ENCODE data around the gene RTN4.

Gene RTN4

GRCh38 chr2:55048508-55049042, 1.7 kb downstream of the RTN4 start:
- no peak for TF ChIP-seq TAF1 (IDR thresholded peaks at IDR 0.05; ENCODE audit: borderline replicate concordance, insufficient read depth, low read length)
- TF ChIP-seq SIN3A (IDR thresholded peaks at IDR 0.05; ENCODE audit: borderline replicate concordance, insufficient read depth, low read length): no peak; the same call in 1 of the 2 replicates
- no peak for TF ChIP-seq POLR2AphosphoS5 (IDR thresholded peaks at IDR 0.05; ENCODE audit: low read depth, low read length)
- no peak for TF ChIP-seq FOXP2 (optimal IDR thresholded peaks at IDR 0.05; ENCODE audit: borderline replicate concordance, extremely low read depth, extremely low read length, insufficient read depth)
- TF ChIP-seq, protein P1, sequence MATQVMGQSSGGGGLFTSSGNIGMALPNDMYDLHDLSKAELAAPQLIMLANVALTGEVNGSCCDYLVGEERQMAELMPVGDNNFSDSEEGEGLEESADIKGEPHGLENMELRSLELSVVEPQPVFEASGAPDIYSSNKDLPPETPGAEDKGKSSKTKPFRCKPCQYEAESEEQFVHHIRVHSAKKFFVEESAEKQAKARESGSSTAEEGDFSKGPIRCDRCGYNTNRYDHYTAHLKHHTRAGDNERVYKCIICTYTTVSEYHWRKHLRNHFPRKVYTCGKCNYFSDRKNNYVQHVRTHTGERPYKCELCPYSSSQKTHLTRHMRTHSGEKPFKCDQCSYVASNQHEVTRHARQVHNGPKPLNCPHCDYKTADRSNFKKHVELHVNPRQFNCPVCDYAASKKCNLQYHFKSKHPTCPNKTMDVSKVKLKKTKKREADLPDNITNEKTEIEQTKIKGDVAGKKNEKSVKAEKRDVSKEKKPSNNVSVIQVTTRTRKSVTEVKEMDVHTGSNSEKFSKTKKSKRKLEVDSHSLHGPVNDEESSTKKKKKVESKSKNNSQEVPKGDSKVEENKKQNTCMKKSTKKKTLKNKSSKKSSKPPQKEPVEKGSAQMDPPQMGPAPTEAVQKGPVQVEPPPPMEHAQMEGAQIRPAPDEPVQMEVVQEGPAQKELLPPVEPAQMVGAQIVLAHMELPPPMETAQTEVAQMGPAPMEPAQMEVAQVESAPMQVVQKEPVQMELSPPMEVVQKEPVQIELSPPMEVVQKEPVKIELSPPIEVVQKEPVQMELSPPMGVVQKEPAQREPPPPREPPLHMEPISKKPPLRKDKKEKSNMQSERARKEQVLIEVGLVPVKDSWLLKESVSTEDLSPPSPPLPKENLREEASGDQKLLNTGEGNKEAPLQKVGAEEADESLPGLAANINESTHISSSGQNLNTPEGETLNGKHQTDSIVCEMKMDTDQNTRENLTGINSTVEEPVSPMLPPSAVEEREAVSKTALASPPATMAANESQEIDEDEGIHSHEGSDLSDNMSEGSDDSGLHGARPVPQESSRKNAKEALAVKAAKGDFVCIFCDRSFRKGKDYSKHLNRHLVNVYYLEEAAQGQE (IDR thresholded peaks at IDR 0.05; ENCODE audit: insufficient read depth in 1 of 2, low read depth in 2 of 2, low read length in 2 of 2): no peak

DNA sequence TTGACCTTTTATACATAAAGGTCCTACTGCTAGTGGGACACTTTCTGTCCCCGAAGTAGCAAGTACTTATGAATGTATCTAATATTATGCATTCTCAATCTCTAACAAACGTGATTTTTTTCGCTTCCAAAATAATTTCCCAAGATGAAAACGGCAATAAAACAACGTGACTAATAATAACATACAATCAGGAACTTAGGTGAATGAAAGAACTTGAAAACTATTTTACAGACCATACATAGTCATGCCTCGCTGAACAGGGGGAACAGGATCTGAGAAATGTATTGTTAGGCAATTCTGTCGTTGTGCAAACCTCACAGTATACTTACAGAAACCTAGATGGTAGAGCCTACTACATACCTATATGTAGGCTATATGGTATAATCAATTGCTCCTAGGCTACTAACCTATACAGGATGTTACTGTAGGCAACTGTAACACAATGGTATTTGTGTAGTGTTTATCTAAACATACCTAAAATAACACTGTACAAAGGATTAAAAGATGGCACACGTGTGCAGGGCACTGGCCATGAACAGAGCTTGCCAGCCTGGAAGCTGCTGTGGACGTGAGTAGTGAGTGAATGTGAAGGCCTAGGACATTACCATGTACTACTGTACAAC, 2.5 kb downstream of the RTN4 start:
- TF ChIP-seq SIN3A (IDR thresholded peaks at IDR 0.05; ENCODE audit: borderline replicate concordance, insufficient read depth, low read length) (no peak), TAF1 (IDR thresholded peaks at IDR 0.05; ENCODE audit: borderline replicate concordance, insufficient read depth, low read length) (no peak), FOXP2 (optimal IDR thresholded peaks at IDR 0.05; ENCODE audit: borderline replicate concordance, extremely low read depth, extremely low read length, insufficient read depth) (no peak), POLR2AphosphoS5 (IDR thresholded peaks at IDR 0.05; ENCODE audit: low read depth, low read length) (no peak)
- TF ChIP-seq, protein P1 (IDR thresholded peaks at IDR 0.05; ENCODE audit: insufficient read depth in 1 of 2, low read depth in 2 of 2, low read length in 2 of 2): no peak

GRCh38 chr2:55045780-55046179, 4.5 kb downstream of the RTN4 start:
- TF ChIP-seq, protein P1 (IDR thresholded peaks at IDR 0.05; ENCODE audit: insufficient read depth in 1 of 2, low read depth in 2 of 2, low read length in 2 of 2): no peak
- no peak for TF ChIP-seq POLR2AphosphoS5 (IDR thresholded peaks at IDR 0.05; ENCODE audit: low read depth, low read length)
- no peak for TF ChIP-seq FOXP2 (optimal IDR thresholded peaks at IDR 0.05; ENCODE audit: borderline replicate concordance, extremely low read depth, extremely low read length, insufficient read depth)
- TF ChIP-seq SIN3A (IDR thresholded peaks at IDR 0.05; ENCODE audit: borderline replicate concordance, insufficient read depth, low read length): no peak
- no peak for TF ChIP-seq TAF1 (IDR thresholded peaks at IDR 0.05; ENCODE audit: borderline replicate concordance, insufficient read depth, low read length)

- TF ChIP-seq POLR2AphosphoS5 (IDR thresholded peaks at IDR 0.05; ENCODE audit: low read depth, low read length) (no peak), FOXP2 (optimal IDR thresholded peaks at IDR 0.05; ENCODE audit: borderline replicate concordance, extremely low read depth, extremely low read length, insufficient read depth) (no peak), TAF1 (IDR thresholded peaks at IDR 0.05; ENCODE audit: borderline replicate concordance, insufficient read depth, low read length) (no peak), SIN3A (IDR thresholded peaks at IDR 0.05; ENCODE audit: borderline replicate concordance, insufficient read depth, low read length) (no peak)
- TF ChIP-seq, protein P1 (IDR thresholded peaks at IDR 0.05; ENCODE audit: insufficient read depth in 1 of 2, low read depth in 2 of 2, low read length in 2 of 2): no peak
These were observed 6.4 kb downstream of the RTN4 start for GRCh38 chr2:55043841-55044240.

All from PFSK-1 (cell line).